Measurements from ENCODE around the gene TNF.

GRCh38 chr6:31578184-31579118 lies 3.1 kb downstream of the TNF start:
- TF ChIP-seq ZNF274 (IDR thresholded peaks at IDR 0.05; ENCODE audit: low read depth, low read length) (no peak), SUZ12 (IDR thresholded peaks at IDR 0.05; ENCODE audit: extremely low read depth, insufficient read depth, insufficient read length) (no peak), YY1 (IDR thresholded peaks at IDR 0.05; ENCODE audit: insufficient read depth, insufficient read length) (no peak)
